Measurements from ENCODE around the gene SLC37A4.
"Not testable (repeated sequence)": the region's sequence is repeated elsewhere in the genome, so short reads cannot be mapped to it uniquely, and the experiment has no call there.

Gene SLC37A4

DNA sequence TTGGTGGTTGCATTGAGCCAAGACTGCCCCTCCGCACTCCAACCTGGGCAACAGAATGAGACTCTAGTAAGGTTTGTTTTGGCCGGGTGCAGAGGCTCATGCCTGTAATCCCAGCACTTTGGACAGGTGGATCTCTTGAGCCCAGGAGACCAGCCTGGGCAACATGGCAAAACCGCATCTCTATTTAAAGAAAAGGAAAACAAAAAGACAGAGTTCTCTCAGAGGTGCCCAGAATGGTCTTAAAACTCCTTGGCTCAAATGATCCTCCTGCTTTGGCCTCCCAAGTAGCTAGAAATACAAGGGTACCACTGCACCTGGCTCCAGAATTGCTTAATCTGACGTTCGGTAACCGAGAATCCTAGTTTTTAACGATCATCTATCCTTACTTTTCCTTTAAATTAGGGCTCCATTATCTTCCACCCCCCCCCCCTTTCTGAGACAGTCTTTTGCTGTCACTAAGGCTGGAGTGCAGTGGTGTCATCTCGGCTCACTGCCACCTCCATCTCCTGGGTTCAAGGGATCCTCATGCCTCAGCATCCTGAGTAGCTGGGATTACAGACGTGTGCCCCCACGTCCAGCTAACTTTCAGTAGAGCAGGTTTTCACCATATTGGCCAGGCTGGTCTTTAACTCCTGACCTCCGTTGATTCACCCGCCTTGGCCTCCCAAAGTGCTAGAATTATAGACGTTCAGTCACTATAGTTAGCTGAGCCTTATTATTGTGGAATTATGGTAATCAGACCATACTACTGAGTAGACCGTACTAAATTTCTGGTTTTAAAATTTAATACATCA lies 14.3 kb downstream of the SLC37A4 start:
- DNase-seq = no peak

GRCh38 chr11:119015054-119015611 lies 15.5 kb downstream of the SLC37A4 start:
- no peak for DNase-seq

- DNase-seq = no peak
Measured at GRCh38 chr11:119014209-119014924, 16.3 kb downstream of the SLC37A4 start.

GRCh38 chr11:119012629-119013170 lies 18.0 kb downstream of the SLC37A4 start:
- no peak for DNase-seq

- DNase-seq = no peak
Measured at GRCh38 chr11:119011476-119012053, 19.1 kb downstream of the SLC37A4 start.

- DNase-seq = no peak
Measured at GRCh38 chr11:119006656-119007055, 24.0 kb downstream of the SLC37A4 start.

- no peak for DNase-seq
Measured at GRCh38 chr11:119000906-119001305, 29.8 kb downstream of the SLC37A4 start.

DNA sequence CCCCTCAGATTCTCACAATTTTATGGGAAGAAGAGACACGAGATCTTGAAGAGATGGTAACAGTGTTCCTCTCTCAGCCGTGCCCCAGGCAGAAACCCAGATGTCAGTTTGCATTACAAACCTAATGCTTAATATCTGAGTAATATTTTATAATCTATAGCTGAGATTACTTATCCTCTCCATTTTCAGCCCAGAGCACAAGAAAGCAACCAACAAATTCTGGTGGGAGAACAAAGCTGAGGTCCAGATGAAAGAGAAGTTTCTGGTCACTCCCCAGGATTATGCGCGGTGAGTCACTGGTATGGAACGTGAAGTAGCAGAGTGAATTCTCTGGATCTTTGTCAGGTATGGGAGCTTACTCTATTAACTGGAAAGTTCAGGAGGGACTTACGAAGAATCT lies 31.9 kb downstream of the SLC37A4 start:
- DNase-seq = no peak

DNA sequence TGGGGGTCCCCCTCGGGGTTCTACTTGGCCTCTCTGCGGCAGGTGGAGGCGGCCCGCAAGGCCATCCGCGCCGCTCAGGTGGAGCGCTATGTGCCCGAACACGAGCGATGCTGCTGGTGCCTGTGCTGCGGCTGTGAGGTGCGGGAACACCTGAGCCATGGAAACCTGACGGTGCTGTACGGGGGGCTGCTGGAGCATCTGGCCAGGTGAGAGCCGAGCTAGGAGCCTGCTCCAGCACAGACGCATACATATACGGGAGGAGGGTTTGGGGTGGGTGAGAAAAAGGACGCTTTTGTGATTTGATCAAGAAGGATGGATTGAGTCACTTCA lies 32.3 kb downstream of the SLC37A4 start:
- no peak for DNase-seq

DNA sequence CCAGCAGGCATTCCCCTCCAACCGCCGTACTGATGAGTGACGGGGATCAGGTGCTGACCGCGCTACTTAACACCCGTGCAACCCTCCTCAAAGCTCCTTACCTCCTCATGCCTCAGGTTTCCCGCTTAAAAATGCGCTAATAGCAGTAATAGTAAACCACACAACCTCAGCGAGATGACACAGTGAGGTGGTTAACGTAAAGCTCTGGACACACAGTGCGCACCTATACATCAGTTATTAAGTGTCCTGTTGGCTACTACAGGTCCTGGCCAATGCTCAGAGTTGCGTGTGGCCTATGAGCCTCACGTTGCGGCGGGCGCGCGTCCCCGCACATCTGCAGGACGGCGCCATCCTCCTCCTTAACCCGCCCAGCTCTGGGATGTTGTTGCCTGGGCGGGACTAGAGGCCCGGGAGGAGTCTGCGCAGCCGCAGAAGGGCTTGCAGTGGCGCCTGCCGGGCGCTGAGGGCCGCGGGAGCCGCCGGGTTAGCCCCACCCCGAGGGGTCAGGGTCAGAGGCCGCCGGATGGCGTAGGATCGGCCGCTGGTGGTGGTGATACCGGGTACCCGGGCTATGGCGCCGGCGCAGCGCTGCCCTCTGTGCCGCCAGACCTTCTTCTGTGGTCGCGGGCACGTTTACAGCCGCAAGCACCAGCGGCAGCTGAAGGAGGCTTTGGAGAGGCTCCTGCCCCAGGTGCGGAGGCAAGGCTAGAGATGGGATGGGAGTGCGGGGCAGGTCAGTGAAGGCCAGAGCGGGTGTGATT lies 32.9 kb downstream of the SLC37A4 start, which contains the start of gene CENATAC:
TSS of gene CENATAC (plus strand) at position 512 of the 761 bp plus-strand sequence. CDS start at position 572, 60 bp downstream.
- DNase-seq = peak; percentile 89

DNA sequence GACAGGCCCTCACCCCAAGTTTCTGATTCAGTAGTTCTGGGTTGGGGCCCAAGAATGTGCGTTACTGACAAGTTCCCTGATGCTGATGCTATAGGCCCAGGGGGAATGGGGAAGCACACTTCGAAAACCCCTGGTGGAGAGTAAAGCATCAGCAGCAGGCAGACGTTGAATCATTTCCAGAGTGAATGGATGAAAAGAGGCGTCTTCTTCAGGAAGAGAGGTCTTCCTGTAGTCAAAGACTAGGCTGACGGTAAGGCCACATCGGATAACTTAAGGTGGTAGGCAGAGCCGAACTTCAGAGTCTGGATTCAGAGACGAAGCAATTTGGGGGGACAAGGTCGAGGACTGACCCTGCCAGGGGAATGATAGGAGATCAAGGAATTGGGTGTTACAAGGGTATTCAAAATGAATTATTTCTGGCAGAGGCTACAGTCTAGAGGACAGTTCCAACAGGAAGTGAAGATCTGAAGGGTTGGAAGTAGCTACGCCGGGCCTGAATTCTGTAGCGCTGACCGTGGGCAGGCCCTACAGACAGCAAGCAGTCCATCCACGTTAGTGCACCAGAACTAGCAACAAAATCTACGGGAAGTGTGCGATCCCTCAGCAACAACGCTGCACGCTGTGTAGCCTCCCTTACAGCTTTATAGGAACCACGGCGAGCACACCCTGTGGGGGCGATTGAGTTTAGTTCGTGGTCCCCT lies 33.6 kb downstream of the SLC37A4 start:
- peak; percentile 81 to 85 for DNase-seq

DNA sequence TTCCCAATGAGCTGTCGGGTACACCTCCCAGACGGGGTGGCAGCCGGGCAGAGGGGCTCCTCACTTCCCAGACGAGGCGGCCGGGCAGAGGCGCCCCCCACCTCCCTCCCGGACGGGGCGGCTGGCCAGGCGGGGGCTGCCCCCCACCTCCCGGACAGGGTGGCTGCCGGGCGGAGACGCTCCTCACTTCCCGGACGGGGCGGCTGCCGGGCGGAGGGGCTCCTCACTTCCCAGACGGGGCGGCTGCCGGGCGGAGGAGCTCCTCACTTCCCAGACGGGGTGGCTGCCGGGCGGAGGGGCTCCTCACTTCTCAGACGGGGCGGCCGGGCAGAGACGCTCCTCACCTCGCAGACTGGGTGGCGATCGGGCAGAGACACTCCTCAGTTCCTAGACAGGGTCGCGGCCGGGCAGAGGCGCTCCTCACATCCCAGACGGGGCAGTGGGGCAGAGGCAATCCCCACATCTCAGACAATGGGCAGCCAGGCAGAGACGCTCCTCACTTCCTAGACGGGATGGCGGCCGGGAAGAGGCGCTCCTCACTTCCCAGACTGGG lies 39.1 kb downstream of the SLC37A4 start:
- not testable (repeated sequence) for DNase-seq

DNA sequence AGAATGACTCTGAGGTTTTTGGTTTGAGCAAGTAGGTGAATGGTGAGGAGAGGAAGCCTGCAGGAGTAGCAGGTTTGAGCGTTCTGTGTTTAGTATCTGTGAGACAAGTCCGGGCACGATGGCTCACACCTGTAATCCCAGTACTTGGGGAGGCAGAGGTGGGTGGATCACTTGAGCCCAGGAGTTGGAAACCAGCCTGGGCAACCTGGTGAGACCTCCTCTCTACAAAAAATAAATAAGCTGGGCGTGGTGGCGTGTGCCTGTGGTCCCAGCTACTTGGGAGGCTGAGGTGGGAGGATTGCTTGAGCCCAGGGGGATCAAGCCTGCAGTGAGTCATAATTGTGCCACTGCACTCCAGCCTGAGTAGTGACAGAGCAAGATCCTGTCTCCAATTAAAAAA lies 42.4 kb downstream of the SLC37A4 start:
- no peak for DNase-seq

DNA sequence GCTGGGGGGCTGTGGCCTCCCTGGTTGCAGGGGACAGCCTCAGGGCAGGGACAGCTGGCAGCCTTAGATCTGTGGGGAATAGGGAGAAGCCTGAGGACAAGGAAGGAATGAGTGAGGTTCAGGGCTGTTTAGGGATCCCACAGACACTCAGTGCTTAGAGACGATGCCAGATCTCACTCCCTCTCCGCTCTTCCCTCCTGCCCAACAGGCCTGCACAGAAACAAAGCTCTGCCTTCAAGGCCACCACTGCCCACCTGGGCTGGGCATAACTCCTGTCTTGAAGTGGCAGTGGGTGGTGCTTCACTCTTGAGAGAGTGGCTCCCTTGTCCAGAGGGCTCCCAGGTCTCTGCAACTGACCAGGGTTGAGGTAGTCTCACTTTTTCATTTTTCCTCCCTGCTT lies 45.9 kb downstream of the SLC37A4 start:
- no peak for DNase-seq

DNA sequence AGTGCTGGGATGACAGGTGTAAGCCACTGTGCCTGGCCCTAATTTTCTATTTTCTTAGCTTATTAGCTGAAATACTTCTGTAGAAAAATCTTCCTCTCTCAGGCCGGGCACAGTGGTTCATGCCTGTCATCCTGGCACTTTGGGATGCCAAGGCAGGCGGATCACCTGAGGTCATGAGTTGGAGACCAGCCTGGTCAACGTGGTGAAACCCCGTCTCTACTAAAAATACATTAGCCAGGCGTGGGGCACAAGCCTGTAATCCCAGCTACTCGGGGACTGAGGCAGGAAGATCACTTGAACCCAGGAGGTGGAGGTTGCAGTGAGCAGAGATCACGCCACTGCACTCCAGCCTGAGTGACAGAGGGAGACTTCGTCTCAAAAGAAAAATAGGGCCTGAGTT lies 46.3 kb downstream of the SLC37A4 start:
- not testable (repeated sequence) for DNase-seq

DNA sequence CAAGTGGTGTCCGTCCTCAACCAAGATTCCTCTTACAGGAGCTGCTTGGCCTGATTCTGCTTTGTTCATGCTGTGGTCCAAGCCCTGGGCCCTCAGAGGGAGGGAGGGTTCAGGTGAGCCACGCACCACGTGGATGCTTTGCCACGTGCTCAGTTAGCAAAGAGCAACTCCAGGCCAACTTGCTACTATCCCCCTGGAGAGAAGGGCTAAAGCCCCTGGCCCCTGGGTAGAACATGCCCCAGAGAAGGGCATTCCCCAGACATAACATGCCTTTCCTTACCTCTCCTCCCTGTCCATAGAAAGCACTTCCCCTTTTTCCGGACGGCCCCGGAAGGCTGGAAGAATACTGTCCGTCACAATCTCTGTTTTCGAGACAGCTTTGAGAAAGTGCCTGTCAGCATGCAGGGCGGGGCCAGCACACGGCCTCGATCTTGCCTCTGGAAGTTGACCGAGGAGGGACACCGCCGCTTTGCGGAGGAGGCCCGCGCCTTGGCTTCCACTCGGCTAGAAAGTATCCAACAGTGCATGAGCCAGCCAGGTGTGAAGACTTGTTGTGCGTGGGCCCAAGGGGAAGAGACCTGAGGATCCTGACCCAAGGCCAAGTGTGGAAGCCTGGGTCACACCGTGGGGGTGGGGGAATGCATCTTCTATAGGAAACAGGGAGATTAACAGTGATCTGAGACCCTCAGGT lies 50.3 kb downstream of the SLC37A4 start:
- DNase-seq = no peak

GRCh38 chr11:118979434-118979833 lies 51.2 kb downstream of the SLC37A4 start:
- DNase-seq = peak; percentile 46 to 70

GRCh38 chr11:118975771-118976709 lies 54.6 kb downstream of the SLC37A4 start:
- no peak for DNase-seq
